Upper lobe of left lung (tissue), 6 donors: ENCODE results near the gene SDSL. TPM values are rescaled to one million over a fixed set of nuclear protein-coding genes. Genes with fewer than 3 reads are reported as not detected.
A peak's percentile ranks its signal among the peaks of the same experiment; 100 is the strongest.

Experiments used
- ATAC-seq, 2 donors: fragments of 200-7000 bp; cut with Tn5 transposase; one replicate each; pipeline ENCODE4 v1.9.1; 2022; ENCODE audit warnings: mild to moderate bottlenecking in 2 of 2, moderate library complexity in 2 of 2; ENCODE audit not compliant: low FRiP score in 2 of 2
- DNase-seq, 2 donors: peaks; one replicate each; pipeline ENCODE4 v3.0.0-alpha.2; 2019 to 2020
- H3K27ac ChIP-seq, 4 donors: fragments of 200-600 bp; sonication (generic); one replicate each; pipeline ENCODE4 v1.5.1; 2016 to 2019
- H3K27me3 ChIP-seq, 4 donors: fragments of 200-600 bp; sonication (generic); one replicate each; pipeline ENCODE4 v1.5.1; 2017 to 2019
- H3K36me3 ChIP-seq, 4 donors: fragments of 200-600 bp; sonication (generic); one replicate each; pipeline ENCODE4 v1.5.1; 2016 to 2019
- H3K4me1 ChIP-seq, 4 donors: fragments of 200-600 bp; sonication (generic); one replicate each; pipeline ENCODE4 v1.5.1; 2018 to 2019
- H3K4me3 ChIP-seq, 4 donors: fragments of 200-600 bp; sonication (generic); one replicate each; pipeline ENCODE4 v1.5.1; 2017 to 2019; ENCODE audit warnings: mild to moderate bottlenecking in 2 of 4, moderate library complexity in 1 of 4
- H3K9me3 ChIP-seq, 4 donors: fragments of 200-600 bp; sonication (generic); one replicate each; pipeline ENCODE4 v1.5.1; 2018 to 2019
- EP300 ChIP-seq, 4 donors: sonication (generic); formaldehyde crosslinking; IDR thresholded peaks; one replicate each; pipeline ENCODE4 v1.5.1; 2017; ENCODE audit warnings: antibody characterized with exemption in 4 of 4, control low read depth in 2 of 4
- POLR2A ChIP-seq, 4 donors: fragments of 450-650 bp; IDR thresholded peaks; one replicate each; pipeline ENCODE4 v1.5.1; 2016 to 2017; ENCODE audit warnings: antibody characterized with exemption in 4 of 4, mild to moderate bottlenecking in 2 of 4
- POLR2AphosphoS5 ChIP-seq, 2 donors: sonication (generic); formaldehyde crosslinking; IDR thresholded peaks; one replicate each; pipeline ENCODE4 v1.5.1; 2017; ENCODE audit warnings: antibody characterized with exemption in 2 of 2
- WGBS, 2 donors: methylation state at CpG; one replicate each; pipeline ENCODE4 v1.1.5; 2017 to 2018; 5-methylcytosine and 5-hydroxymethylcytosine counted together
- total RNA-seq, 6 donors: library from RNA; depleted of rRNA in 4 of 6; stranded (reverse); fragments of >200 nt in 4 of 6; gene quantifications; one replicate each; pipeline versions ENCODE4 v1.1.0 to v1.2.1, GENCODE V29; 2016 to 2021
- TF ChIP-seq, protein P1 (sequence below), 6 experiments: fragments of 450-650 bp in 4 of 6; fragments of 200-600 bp in 2 of 6; sonication (generic) in 2 of 6; IDR thresholded peaks; one replicate each; pipeline ENCODE4 v1.5.1; 2016 to 2019; ENCODE audit warnings: antibody characterized with exemption in 6 of 6
- donor health status: DM: no; HTN: no; CAD: no; lungs with moderate emphysema.
- donor health status: DM: no; HTN: yes; CAD: no; lungs with severe emphysema.

SDSL gene
- total RNA-seq, 6 donors from 2014 or later = 1.1 to 26.9 (median 9.1) TPM

DNA sequence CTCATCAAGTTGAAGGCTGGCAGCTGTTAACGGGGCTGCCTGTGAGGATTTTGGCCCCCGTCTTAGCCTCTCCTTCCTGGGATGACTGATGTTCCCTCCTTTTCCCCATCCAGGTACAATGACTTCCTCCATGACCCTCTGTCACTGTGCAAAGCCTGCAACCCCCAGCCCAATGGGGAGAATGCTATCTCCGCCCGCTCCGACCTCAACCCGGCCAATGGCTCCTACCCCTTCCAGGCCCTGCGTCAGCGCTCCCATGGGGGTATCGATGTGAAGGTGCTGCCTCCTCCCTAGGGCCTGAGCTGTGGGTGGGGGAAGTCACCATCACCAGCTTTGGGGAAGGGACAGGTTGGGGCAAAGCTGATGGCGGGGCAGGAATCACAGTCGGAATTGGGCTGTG is 34.5 kb upstream of the SDSL start:
- Histone ChIP-seq H3K9me3 (no peaks in the 10 kb centered on the region), H3K27me3 (no peaks in the 10 kb centered on the region), H3K4me3 (no peak overlapping the region), H3K27ac (no peak overlapping the region), H3K4me1 (no peaks in the 10 kb centered on the region), H3K36me3 (peaks cover 0 to 75% (median 42%) of the 10 kb centered on the region in 4 donors)
- 89 to 97% methylated on average over 11 of the region's 11 CpGs for WGBS, 2 donors
- DNase-seq (no peak), ATAC-seq (no peak)
- TF ChIP-seq POLR2A (IDR thresholded peaks at IDR 0.05) (no peak), POLR2AphosphoS5 (IDR thresholded peaks at IDR 0.05) (no peak), EP300 (IDR thresholded peaks at IDR 0.05) (no peak)
- TF ChIP-seq, protein P1, sequence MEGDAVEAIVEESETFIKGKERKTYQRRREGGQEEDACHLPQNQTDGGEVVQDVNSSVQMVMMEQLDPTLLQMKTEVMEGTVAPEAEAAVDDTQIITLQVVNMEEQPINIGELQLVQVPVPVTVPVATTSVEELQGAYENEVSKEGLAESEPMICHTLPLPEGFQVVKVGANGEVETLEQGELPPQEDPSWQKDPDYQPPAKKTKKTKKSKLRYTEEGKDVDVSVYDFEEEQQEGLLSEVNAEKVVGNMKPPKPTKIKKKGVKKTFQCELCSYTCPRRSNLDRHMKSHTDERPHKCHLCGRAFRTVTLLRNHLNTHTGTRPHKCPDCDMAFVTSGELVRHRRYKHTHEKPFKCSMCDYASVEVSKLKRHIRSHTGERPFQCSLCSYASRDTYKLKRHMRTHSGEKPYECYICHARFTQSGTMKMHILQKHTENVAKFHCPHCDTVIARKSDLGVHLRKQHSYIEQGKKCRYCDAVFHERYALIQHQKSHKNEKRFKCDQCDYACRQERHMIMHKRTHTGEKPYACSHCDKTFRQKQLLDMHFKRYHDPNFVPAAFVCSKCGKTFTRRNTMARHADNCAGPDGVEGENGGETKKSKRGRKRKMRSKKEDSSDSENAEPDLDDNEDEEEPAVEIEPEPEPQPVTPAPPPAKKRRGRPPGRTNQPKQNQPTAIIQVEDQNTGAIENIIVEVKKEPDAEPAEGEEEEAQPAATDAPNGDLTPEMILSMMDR (IDR thresholded peaks at IDR 0.05) = no peak

DNA sequence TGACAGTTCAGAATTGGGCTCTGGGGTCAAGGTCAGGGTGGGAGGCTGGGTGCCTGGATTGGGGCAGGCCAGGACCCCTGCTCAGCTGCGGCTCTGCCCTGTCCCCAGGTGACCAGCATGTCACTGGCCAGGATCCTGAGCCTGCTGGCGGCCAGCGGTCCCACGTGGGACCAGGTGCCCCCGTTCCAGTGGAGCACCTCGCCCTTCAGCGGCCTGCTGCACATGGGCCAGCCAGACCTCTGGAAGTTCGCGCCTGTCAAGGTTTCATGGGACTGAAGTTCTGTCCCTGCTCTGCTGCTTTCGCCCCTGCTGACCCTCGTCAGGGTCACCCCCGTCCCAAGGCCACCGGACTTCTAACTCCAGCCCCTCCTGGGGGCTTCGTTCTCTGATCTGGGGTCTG is 33.8 kb upstream of the SDSL start:
- H3K4me3 ChIP-seq = no peak overlapping the region
- 95 to 97% methylated on average over 5 to 12 of the region's 14 CpGs for WGBS, 2 donors
- no peaks in the 10 kb centered on the region for H3K27me3 ChIP-seq
- peaks cover 0 to 69% (median 42%) of the 10 kb centered on the region in 4 donors for H3K36me3 ChIP-seq
- H3K27ac ChIP-seq = no peak overlapping the region
- TF ChIP-seq EP300 (IDR thresholded peaks at IDR 0.05) = no peak
- TF ChIP-seq POLR2AphosphoS5 (IDR thresholded peaks at IDR 0.05) = no peak
- TF ChIP-seq, protein P1 (IDR thresholded peaks at IDR 0.05) = no peak
- no peaks in the 10 kb centered on the region for H3K9me3 ChIP-seq
- DNase-seq = peak in 1 of 2 donors; percentile 67
- no peak for ATAC-seq
- H3K4me1 ChIP-seq = no peaks in the 10 kb centered on the region

DNA sequence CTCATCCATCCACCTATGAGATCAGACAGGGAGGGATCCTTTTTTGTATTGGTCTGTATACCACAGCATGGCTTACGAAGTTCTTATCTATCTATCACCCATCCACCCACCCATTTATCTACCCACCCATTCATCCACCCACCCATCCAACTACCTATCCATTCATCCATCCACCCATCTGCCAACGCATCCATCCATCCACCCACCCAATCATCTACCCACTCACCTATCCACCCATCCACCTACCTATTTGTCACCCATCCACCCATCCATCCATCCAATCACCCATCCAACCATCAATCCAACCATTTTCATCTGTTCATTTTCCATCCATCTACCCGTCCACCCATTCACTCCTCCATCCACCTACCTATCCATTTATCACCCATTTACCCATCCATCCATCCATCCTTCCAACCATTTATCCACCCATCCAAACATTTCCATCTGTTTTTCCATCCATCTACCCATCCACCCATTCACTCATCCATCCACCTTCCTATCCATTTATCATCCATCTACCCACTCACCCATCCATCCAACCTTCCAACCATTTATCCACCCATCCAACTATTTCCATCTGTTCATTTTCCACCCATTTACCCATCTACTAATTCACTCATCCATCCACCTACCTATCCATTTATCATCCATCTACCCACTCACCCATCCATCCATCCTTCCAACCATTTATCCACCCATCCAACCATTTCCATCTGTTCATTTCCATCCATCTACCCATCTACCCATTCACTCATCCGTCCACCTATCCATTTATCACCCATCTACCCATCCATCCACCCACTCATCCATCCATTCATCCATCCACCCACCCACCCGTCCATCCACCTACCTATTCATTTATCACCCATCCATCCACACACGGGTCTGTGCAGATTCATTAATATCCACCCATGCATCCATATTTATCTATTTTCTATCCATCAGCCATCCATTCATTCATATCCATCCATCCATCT is 31.8 kb upstream of the SDSL start:
- ATAC-seq = no peak
- no peak for TF ChIP-seq POLR2AphosphoS5 (IDR thresholded peaks at IDR 0.05)
- no peak for TF ChIP-seq EP300 (IDR thresholded peaks at IDR 0.05)
- TF ChIP-seq, protein P1 (IDR thresholded peaks at IDR 0.05) = no peak
- TF ChIP-seq POLR2A (IDR thresholded peaks at IDR 0.05) = no peak

DNA sequence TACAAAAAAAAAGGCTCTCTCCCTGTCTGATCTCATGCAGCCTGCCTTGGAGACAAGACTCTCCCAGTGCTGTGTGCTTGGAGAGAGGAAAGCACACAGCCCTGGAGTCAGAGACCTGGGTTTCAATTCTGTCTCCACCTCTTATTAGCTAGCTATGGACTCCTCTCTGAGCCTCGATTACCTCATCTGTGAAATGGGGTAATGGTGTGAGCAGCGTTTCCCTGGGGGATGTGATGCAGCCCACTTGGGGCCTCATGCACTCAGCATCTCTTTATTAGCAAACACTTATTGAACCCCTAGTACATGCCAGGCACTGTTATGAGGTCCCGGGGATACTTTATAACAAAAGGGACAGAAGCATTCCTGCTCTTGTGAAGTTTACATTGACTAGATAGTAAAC is 31.0 kb upstream of the SDSL start:
- H3K36me3 ChIP-seq = peaks cover 0 to 43% (median 26%) of the 10 kb centered on the region in 4 donors
- DNase-seq (no peak), ATAC-seq (no peak)
- TF ChIP-seq, protein P1 (IDR thresholded peaks at IDR 0.05) = no peak
- TF ChIP-seq POLR2A (IDR thresholded peaks at IDR 0.05) = no peak
- TF ChIP-seq POLR2AphosphoS5 (IDR thresholded peaks at IDR 0.05) = no peak
- TF ChIP-seq EP300 (IDR thresholded peaks at IDR 0.05) = no peak
- no peaks in the 10 kb centered on the region for H3K4me1 ChIP-seq
- H3K27me3 ChIP-seq = no peaks in the 10 kb centered on the region
- H3K4me3 ChIP-seq = no peak overlapping the region
- no peak overlapping the region for H3K27ac ChIP-seq
- whole genome bisulfite sequencing, 2 donors = 90 to 96% methylated on average over 3 of the region's 3 CpGs
- H3K9me3 ChIP-seq = no peaks in the 10 kb centered on the region

More for the DNA sequence above, 31.8 kb upstream of the SDSL start:
- H3K4me1 ChIP-seq = no peaks in the 10 kb centered on the region
- no peaks in the 10 kb centered on the region for H3K9me3 ChIP-seq
- H3K4me3 ChIP-seq = no peak overlapping the region
- H3K27ac ChIP-seq = no peak overlapping the region
- DNase-seq = no peak
- whole genome bisulfite sequencing, 2 donors = 90 to 95% methylated on average over 6 of the region's 6 CpGs
- H3K27me3 ChIP-seq = no peaks in the 10 kb centered on the region
- H3K36me3 ChIP-seq = peaks cover 0 to 49% (median 30%) of the 10 kb centered on the region in 4 donors
